ENCODE measurements around the gene ERICH4.
"Not testable (repeated sequence)": the region's sequence is repeated elsewhere in the genome, so short reads cannot be mapped to it uniquely, and the experiment has no call there.

ERICH4 gene

GRCh38 chr19:41478875-41479756, 36.2 kb downstream of the ERICH4 start:
- DNase-seq (ENCODE audit: low spot score), result no peak

DNA sequence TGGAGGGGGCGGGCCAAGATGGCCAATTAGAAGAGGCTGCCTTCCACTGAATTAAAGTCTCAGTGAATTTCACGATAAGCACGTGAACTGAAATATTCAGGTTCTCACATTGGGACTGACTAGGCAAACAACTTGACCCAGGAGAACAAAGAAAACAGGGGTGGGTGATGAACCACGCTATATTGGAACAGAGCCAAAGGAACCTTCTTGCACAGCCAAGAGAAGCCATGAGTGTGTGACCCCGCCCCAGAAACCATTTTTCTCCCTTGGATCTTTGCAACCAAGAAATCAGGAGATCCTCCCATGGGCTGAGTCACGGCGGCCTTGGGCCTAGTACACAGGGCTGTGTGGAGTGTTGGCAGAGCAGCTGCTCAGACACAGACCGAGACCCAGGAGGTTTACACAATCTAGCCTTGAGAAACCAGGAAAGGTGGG, 36.8 kb downstream of the ERICH4 start:
- no peak for DNase-seq (ENCODE audit: low spot score)

DNA sequence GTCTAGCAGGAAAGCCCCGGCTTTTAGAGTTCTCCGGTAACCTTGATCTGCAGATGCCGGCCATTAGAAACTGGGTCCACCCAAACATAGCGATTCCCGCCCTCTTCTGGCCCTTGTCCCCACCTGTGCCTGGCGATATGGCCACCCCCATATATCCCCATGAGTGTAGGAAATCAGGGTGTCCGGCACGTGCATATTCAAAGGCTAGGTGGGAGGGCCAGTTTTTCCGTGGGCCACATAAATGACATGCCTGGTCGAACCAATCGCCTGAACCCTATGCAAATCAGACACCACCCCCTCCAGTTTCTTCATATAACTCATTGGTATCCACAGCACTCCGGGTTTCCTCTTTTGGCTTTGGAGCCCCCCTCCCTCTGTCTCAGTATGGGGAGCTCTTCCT, 37.4 kb downstream of the ERICH4 start:
- DNase-seq (ENCODE audit: low spot score), result no peak

DNA sequence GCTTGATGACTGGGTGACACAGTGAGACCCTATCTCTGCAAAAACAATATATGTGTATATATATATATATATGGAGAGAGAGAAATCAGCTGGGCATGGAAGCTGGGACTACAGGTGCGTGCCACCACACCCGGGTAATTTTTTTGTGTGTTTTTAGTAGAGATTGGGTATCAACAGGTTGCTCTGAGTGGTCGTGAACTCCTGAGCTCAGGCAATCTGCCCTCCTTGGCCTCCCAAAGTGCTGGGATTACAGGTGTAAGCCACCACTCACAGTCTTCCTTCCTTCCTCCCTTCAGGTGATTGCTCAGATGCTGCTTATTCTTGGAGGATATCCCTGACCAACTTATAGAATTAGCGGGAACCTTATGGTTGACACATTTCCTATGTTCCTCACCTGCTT, 41.9 kb downstream of the ERICH4 start:
- DNase-seq (ENCODE audit: low spot score), result no peak

DNA sequence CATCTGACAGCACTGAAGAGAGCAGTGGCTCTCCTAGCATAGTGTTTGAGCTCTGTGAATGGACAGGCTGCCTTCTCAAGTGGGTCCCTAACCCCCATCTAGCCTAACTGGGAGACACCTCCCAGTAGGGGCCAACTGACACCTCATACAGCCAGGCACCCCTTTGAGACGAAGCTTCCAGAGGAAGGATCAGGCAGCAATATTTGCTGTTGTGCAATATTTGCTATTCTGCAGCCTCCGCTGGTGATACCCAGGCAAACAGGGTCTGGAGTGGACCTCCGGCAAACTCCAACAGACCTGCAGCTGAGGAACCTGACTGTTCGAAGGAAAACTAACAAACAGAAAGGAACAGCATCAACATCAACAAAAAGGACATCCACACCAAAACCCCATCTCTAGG, 44.0 kb downstream of the ERICH4 start:
- DNase-seq (ENCODE audit: low spot score), result not testable (repeated sequence)

GRCh38 chr19:41492843-41493242, 49.9 kb downstream of the ERICH4 start:
- DNase-seq (ENCODE audit: low spot score), result no peak

Data from ecto neural progenitor cell (in vitro differentiated cells).